Tibial nerve (tissue), 4 donors: ENCODE results near the gene NAT16.

Experiments
- EP300 ChIP-seq, 2 donors: sonication (generic); formaldehyde crosslinking; IDR thresholded peaks; one replicate each; pipeline ENCODE4 v1.6.1; 2017; ENCODE audit warnings: antibody characterized with exemption in 2 of 2, mild to moderate bottlenecking in 1 of 2
- POLR2A ChIP-seq, 2 donors: fragments of 450-650 bp; IDR thresholded peaks; one replicate each; pipeline ENCODE4 v1.6.1; 2017; ENCODE audit warnings: antibody characterized with exemption in 2 of 2, mild to moderate bottlenecking in 2 of 2, moderate library complexity in 2 of 2
- TF ChIP-seq, protein P1 (sequence below), 5 experiments: fragments of 200-600 bp in 3 of 5; fragments of 450-650 bp in 2 of 5; sonication (generic) in 3 of 5; IDR thresholded peaks; one replicate each; pipeline ENCODE4 v1.5.1; 2016 to 2019; ENCODE audit warnings: antibody characterized with exemption in 5 of 5, mild to moderate bottlenecking in 3 of 5, moderate library complexity in 2 of 5

DNA sequence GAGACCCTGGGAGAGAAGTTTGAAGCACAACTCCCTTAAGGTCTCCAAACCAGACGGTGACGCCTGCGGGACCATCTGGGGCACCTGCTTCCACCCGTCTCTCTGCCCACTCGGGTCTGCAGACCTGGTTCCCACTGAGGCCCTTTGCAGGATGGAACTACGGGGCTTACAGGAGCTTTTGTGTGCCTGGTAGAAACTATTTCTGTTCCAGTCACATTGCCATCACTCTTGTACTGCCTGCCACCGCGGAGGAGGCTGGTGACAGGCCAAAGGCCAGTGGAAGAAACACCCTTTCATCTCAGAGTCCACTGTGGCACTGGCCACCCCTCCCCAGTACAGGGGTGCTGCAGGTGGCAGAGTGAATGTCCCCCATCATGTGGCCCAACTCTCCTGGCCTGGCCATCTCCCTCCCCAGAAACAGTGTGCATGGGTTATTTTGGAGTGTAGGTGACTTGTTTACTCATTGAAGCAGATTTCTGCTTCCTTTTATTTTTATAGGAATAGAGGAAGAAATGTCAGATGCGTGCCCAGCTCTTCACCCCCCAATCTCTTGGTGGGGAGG is 42.4 kb downstream of the NAT16 start:
- no peak for TF ChIP-seq POLR2A (IDR thresholded peaks at IDR 0.05)
- TF ChIP-seq, protein P1, sequence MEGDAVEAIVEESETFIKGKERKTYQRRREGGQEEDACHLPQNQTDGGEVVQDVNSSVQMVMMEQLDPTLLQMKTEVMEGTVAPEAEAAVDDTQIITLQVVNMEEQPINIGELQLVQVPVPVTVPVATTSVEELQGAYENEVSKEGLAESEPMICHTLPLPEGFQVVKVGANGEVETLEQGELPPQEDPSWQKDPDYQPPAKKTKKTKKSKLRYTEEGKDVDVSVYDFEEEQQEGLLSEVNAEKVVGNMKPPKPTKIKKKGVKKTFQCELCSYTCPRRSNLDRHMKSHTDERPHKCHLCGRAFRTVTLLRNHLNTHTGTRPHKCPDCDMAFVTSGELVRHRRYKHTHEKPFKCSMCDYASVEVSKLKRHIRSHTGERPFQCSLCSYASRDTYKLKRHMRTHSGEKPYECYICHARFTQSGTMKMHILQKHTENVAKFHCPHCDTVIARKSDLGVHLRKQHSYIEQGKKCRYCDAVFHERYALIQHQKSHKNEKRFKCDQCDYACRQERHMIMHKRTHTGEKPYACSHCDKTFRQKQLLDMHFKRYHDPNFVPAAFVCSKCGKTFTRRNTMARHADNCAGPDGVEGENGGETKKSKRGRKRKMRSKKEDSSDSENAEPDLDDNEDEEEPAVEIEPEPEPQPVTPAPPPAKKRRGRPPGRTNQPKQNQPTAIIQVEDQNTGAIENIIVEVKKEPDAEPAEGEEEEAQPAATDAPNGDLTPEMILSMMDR (IDR thresholded peaks at IDR 0.05) = no peak
- no peak for TF ChIP-seq EP300 (IDR thresholded peaks at IDR 0.05)
